ENCODE results near the gene ATRNL1.

ATRNL1 gene

DNA sequence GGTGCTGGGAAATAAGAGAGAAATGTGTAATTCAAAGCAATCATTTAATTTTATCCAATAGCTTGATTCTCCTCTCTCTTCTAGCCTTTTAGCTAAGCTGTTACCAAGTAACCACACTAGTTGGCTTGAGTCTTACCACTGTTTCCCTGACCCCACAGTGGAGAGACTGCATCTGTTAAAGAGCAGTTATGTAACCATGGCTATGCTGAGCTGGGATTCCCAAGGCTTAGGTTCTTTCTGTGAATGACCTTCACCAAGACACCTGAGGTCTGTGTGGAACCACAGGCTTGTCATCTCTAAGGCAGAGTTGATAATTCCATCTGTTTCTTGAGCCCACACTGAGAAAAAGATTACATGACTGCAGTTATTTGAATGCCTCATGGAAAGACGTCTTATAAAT lies 47.7 kb upstream of the ATRNL1 start:
- H3K27ac ChIP-seq (ENCODE audit: low read depth, low read length) = no peak overlapping the region
- no peaks in the 10 kb centered on the region for H3K9me2 ChIP-seq (replicated peaks; ENCODE audit: control insufficient read depth, low read length)
- no peaks in the 10 kb centered on the region for H3K9me3 ChIP-seq (ENCODE audit: control insufficient read depth, insufficient read depth, low read length)
- no peak overlapping the region for H3K4me3 ChIP-seq (ENCODE audit: low read length)
- no peaks in the 10 kb centered on the region for H3F3A ChIP-seq (ENCODE audit: control insufficient read depth, insufficient read depth)
- H3K4me2 ChIP-seq (ENCODE audit: low read length) = no peak overlapping the region
- no peaks in the 10 kb centered on the region for H3K79me2 ChIP-seq (ENCODE audit: control insufficient read depth, low read length)
- no peaks in the 10 kb centered on the region for H3K4me1 ChIP-seq (ENCODE audit: control insufficient read depth, low read length)
- H4K20me1 ChIP-seq (ENCODE audit: control insufficient read depth, insufficient read depth, low read depth, low read length) = no peaks in the 10 kb centered on the region
- no peaks in the 10 kb centered on the region for H3K36me3 ChIP-seq (ENCODE audit: control insufficient read depth, low read length)
- TF ChIP-seq, protein P1, sequence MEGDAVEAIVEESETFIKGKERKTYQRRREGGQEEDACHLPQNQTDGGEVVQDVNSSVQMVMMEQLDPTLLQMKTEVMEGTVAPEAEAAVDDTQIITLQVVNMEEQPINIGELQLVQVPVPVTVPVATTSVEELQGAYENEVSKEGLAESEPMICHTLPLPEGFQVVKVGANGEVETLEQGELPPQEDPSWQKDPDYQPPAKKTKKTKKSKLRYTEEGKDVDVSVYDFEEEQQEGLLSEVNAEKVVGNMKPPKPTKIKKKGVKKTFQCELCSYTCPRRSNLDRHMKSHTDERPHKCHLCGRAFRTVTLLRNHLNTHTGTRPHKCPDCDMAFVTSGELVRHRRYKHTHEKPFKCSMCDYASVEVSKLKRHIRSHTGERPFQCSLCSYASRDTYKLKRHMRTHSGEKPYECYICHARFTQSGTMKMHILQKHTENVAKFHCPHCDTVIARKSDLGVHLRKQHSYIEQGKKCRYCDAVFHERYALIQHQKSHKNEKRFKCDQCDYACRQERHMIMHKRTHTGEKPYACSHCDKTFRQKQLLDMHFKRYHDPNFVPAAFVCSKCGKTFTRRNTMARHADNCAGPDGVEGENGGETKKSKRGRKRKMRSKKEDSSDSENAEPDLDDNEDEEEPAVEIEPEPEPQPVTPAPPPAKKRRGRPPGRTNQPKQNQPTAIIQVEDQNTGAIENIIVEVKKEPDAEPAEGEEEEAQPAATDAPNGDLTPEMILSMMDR (IDR thresholded peaks at IDR 0.05; ENCODE audit: low read depth, low read length, poor library complexity, severe bottlenecking) = no peak
- TF ChIP-seq EZH2phosphoT487 (IDR thresholded peaks at IDR 0.05; ENCODE audit: borderline replicate concordance, low read length) = no peak
- no peaks in the 10 kb centered on the region for H3K27me3 ChIP-seq (ENCODE audit: control insufficient read depth, low read length)

DNA sequence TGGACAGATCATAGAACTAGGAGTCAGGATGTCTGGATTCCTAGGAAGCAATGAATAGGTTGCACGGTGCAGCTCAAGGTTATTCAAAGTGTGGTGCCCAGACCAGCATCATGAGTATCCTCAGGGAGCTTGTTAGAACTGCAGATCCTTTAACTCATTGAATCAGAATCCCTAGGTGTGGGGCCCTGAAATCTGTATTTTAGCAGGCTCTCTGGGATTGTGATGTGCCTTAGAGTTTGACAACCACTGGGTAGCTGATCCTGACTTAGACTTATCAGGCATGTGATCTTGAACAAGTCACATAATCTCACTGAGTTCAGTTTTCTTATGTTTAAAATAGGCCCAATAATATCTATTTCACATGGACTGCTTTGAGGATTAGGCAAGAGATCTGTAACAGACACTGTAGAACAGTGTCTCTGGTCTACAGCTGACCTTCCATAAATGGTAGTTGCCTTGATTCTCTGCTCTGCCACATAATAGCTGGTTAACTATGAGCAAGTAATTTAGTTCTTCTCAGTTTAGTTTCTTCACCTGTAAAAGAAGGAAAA lies 46.4 kb upstream of the ATRNL1 start:
- TF ChIP-seq, protein P1 (IDR thresholded peaks at IDR 0.05; ENCODE audit: low read depth, low read length, poor library complexity, severe bottlenecking) = no peak
- TF ChIP-seq EZH2phosphoT487 (IDR thresholded peaks at IDR 0.05; ENCODE audit: borderline replicate concordance, low read length) = no peak
- no peak overlapping the region for H3K4me3 ChIP-seq (ENCODE audit: low read length)

DNA sequence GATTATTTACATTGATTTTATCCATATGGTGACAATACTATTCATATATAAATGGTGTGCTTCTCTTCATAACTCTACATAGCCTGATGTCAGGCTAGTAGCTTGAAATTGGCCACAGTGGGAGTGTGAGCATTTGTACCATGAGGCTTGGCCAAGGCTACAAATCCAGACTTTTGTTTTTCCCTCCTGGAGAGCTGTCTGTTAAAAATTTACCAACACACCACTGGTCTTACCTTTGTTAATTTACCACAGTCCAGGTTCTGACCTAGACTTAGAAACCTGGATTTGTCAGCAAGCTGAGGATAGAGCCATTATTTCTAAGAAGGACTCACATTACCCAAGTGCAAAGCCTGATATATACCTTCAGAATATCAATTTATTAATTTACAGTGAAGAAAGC lies 45.5 kb upstream of the ATRNL1 start:
- Histone ChIP-seq H3K4me2 (ENCODE audit: low read length) (no peak overlapping the region), H3K27me3 (ENCODE audit: control insufficient read depth, low read length) (no peaks in the 10 kb centered on the region; the same call in 1 of the 2 replicates), H3K4me1 (ENCODE audit: control insufficient read depth, low read length) (no peaks in the 10 kb centered on the region), H3K79me2 (ENCODE audit: control insufficient read depth, low read length) (no peaks in the 10 kb centered on the region), H3K27ac (ENCODE audit: low read depth, low read length) (no peak overlapping the region), H3F3A (ENCODE audit: control insufficient read depth, insufficient read depth) (no peaks in the 10 kb centered on the region), H3K4me3 (ENCODE audit: low read length) (no peak overlapping the region), H3K9me2 (replicated peaks; ENCODE audit: control insufficient read depth, low read length) (no peaks in the 10 kb centered on the region), H3K36me3 (ENCODE audit: control insufficient read depth, low read length) (no peaks in the 10 kb centered on the region), H4K20me1 (ENCODE audit: control insufficient read depth, insufficient read depth, low read depth, low read length) (no peaks in the 10 kb centered on the region), H3K9me3 (ENCODE audit: control insufficient read depth, insufficient read depth, low read length) (no peaks in the 10 kb centered on the region)
- no peak for TF ChIP-seq EZH2phosphoT487 (IDR thresholded peaks at IDR 0.05; ENCODE audit: borderline replicate concordance, low read length)

More for the DNA sequence above, 46.4 kb upstream of the ATRNL1 start:
- H3K79me2 ChIP-seq (ENCODE audit: control insufficient read depth, low read length) = no peaks in the 10 kb centered on the region
- H3K27ac ChIP-seq (ENCODE audit: low read depth, low read length) = no peak overlapping the region
- H4K20me1 ChIP-seq (ENCODE audit: control insufficient read depth, insufficient read depth, low read depth, low read length) = no peaks in the 10 kb centered on the region
- no peak overlapping the region for H3K4me2 ChIP-seq (ENCODE audit: low read length)
- H3K4me1 ChIP-seq (ENCODE audit: control insufficient read depth, low read length) = no peaks in the 10 kb centered on the region
- no peaks in the 10 kb centered on the region for H3K9me3 ChIP-seq (ENCODE audit: control insufficient read depth, insufficient read depth, low read length)
- no peaks in the 10 kb centered on the region for H3K36me3 ChIP-seq (ENCODE audit: control insufficient read depth, low read length)
- H3K9me2 ChIP-seq (replicated peaks; ENCODE audit: control insufficient read depth, low read length) = no peaks in the 10 kb centered on the region
- H3K27me3 ChIP-seq (ENCODE audit: control insufficient read depth, low read length) = no peaks in the 10 kb centered on the region
- H3F3A ChIP-seq (ENCODE audit: control insufficient read depth, insufficient read depth) = no peaks in the 10 kb centered on the region

DNA sequence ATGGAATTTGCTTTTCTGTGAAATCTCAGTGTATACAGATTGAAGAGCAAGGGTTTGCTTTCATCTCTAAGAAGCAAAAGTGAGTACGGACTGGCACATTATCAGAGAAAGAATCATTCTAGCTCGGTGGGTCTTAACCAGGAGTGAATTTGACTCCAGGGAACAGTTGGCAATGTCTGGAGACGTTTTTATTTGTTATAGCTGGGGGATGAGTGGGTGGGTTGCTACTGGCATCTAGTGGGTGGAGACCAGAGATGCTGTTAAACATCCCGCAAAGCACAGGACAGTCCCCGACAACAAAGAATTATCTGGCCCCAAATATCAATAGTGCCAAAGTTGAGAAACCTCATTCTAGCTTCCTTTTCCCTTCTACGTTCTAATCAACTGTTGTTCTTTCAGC lies 43.8 kb upstream of the ATRNL1 start:
- Histone ChIP-seq H3K4me3 (ENCODE audit: low read length) (no peak overlapping the region), H3F3A (ENCODE audit: control insufficient read depth, insufficient read depth) (no peaks in the 10 kb centered on the region), H3K4me1 (ENCODE audit: control insufficient read depth, low read length) (no peaks in the 10 kb centered on the region), H3K4me2 (ENCODE audit: low read length) (no peak overlapping the region), H4K20me1 (ENCODE audit: control insufficient read depth, insufficient read depth, low read depth, low read length) (no peaks in the 10 kb centered on the region), H3K9me2 (replicated peaks; ENCODE audit: control insufficient read depth, low read length) (no peaks in the 10 kb centered on the region), H3K36me3 (ENCODE audit: control insufficient read depth, low read length) (no peaks in the 10 kb centered on the region), H3K27ac (ENCODE audit: low read depth, low read length) (no peak overlapping the region), H3K27me3 (ENCODE audit: control insufficient read depth, low read length) (no peaks in the 10 kb centered on the region; the same call in 1 of the 2 replicates), H3K79me2 (ENCODE audit: control insufficient read depth, low read length) (no peaks in the 10 kb centered on the region), H3K9me3 (ENCODE audit: control insufficient read depth, insufficient read depth, low read length) (no peaks in the 10 kb centered on the region)
- no peak for TF ChIP-seq EZH2phosphoT487 (IDR thresholded peaks at IDR 0.05; ENCODE audit: borderline replicate concordance, low read length)
- TF ChIP-seq, protein P1 (IDR thresholded peaks at IDR 0.05; ENCODE audit: low read depth, low read length, poor library complexity, severe bottlenecking) = no peak

Measured in DOHH2 (cell line).